HG03571 (cell line): Measurements from ENCODE around the gene DOCK1.

Source experiments
- ATAC-seq: cut with Tn5 transposase; IDR thresholded peaks from one replicate; pipeline ENCODE4 v1.9.1; 2021; ENCODE audit not compliant: unreplicated experiment

Gene DOCK1

DNA sequence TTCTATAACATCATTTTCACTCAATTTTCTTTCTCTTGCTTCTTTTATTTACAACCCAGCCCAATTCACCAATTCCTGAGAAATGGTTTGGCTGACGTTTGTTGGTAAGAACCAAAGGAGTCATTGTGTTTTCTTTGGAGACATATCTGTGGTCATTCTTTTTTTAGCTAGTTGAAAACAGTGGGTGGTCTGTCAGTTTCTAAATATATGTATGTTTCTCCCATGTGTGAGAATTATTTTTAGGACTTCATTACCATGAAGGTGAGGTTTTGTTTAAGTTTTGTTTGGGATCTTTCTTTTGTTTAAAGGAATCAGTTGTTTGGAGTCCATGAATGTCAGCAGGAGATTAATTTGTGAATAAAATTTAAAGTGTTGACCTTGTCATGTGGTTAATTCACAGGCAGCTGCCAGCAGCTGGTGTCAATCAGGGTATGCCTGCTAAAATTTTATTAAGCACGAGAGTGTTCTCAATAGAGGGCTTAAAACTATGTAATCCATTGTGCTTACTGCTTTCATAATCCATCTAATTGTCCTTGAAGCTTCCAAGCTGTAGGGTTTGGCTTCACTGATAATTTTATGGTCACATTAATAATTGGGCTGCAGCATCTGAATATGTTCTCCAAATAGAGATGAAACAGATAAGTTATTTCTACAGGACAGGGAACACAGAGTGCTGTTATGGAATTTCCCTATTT, 252.4 kb downstream of the DOCK1 start:
- ATAC-seq, result no peak

DNA sequence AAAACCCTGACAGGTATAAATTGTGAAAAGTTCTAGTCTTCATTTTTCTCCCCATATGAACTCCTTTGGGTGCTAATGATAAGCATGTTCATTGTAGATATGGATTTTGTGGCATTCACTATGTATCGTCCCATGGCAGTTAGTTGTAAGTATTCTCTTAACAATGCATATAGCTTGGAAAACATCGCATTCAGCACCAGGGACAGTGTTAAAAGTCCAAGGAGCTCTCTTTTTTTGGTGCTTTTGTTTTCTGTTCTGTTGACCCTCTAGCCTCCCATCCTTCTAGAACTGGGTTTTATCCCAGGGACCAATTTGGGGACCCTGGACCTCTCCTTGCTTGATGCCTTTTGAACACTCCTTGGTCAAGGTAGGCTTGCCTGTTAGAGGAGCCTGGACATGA, 253.4 kb downstream of the DOCK1 start:
- no peak for ATAC-seq

DNA sequence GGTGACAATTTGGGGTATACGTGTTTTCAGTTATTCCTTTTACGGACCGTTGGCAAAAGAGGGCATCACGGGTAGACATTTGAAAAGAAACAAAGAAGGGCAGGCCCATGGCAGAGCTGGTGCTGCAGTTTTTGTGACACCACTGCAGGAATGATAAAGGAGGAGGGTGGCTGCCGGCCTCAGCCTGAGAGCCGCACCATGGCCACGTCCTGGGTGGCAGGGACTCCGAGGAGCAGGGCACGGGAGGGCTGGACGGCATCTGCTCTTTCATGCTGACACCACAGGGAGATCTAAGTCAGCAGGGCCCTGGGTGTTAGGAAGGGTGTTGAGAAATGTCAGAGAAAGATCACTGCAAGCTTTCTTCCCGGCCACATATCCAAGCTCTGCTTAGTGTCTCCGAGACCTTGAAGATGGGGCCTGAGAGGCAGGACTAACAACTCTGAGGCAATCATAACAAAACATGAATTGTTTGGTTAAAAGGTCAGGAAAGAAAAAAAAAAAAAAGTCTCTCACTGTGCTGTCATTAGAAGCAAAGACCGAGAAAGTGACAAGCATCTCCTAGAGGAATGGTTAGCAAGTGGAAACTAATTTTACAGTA, 254.5 kb downstream of the DOCK1 start:
- ATAC-seq, result no peak

DNA sequence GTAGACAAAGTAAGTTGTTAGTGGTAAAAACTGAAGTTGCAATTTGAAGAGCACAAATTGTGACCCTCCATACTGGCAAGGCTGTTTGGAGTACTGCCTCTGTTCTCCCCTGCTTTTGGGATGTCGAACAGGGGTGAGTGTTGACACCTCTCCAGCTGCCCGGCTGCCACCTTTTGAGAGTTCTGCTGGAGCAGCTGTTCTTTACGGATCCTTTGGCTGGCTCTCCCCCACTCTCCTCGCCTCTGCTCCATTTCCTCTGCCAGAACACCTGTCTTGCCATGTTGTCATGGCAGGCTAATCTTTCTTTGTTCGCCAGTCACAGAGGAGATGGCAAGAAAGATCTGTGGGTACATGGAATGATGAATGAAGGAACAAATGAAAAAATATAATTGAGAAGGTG, 256.3 kb downstream of the DOCK1 start:
- no peak for ATAC-seq

DNA sequence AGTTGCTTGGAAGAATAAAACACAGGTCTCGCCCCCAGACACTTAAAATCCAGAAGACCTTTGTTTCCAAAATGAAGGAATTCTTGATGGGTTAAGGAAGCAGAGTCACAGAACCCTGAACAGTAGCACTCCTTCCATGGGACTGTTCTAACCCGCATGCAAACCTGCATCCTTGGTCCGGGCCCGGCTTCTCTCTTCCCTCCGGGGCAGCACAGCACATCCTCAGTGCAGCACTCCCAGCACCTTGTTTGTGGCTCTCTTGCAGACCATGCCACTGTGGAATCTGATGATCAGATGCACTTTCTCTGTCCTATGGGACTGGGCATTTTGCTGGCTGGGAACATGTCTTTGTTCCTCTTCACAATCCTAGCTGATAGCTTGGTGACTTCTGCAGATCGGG, 257.6 kb downstream of the DOCK1 start:
- ATAC-seq, result no peak

DNA sequence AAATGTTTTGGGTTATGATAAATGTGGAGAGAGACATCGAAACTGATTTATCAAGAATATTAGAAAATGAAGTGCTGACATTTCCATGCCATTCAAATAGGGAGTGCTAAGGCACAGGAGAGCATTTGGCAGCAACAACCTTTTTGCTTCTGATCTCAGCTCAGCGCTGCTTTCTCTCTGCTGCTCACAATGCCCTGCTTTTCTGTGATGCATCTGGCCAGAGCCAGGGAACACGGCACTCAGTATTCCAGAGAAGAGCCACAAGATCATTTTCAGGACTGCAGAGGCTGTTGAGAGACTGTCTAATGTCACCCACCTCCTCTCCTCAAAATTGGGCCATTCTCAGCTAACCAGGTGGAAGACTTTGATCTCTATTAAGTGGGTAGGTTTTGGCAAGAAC, 263.0 kb downstream of the DOCK1 start:
- ATAC-seq, result no peak

DNA sequence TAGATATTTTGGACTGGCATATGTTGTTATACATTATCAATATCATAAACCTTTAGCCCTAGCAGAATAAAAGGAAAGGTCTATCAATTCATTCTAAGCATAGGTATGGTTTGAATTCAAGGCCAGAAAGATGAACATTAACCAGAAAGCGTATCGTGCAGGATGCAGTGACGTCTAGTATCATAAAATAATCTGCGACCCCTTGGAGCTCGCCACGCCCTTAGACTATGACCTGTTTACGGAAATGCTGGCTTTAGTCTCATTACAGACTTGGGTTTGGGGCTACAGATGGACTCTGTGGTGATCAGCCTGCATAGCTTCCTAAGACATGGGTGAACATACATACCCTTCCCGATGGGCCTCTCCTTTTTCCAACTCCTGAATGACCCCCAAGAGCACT, 269.6 kb downstream of the DOCK1 start:
- no peak for ATAC-seq

DNA sequence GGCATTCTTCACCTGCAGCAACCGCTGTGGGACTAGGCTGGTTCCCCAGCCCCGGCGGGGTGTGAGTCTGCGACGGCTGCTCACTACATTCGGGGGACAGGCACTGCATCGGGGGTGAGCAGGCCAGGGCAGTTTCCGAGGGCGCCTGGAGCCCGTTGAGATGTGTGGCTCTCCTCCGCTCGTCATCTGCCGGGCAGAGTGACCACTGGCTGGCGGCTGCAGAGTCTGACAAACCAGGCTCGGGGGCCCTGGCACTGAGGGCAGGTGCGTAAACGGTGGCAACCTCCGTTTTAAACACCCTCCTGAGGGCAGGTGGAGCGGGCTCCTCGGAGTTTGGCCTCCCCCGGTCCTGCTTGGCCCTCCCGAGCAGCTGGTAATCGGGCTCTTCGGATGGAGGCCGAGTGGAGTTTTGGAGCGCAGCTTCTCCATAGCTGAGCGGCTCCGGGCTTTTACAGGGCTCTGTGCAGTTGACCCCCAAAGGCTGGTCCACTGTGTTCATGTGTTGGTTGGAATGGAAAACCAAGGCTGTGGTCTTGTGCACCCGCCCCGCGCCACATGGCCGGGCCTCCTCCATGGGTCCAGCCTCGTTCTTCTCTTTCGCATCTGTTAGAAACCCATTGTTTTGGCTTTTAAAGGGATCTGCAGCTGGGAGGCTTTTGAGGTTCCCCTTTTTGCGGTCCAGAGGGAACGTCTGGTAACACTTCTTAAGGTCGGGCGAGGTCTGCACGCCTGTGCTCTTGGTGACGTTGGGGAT, 270.3 kb downstream of the DOCK1 start:
- no peak for ATAC-seq

DNA sequence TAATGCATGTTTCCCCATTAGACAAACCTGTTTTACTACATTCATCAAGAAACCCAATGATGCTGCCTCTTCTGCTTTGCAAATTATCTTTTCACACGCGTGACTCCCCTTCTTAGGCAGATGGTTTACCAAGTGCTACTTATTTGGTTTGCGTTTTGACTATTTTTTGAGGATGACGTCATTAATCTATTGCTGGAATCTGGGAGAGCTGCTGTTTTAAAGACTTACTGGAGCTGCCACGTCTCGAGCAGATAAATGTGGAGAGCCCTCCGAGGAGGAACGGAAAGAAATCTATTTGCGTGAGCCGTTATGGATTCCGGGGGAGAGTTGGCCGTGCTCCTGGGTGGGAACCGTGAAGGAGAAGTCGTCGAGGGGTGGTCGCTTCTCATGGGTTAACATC, 271.4 kb downstream of the DOCK1 start:
- no peak for ATAC-seq

DNA sequence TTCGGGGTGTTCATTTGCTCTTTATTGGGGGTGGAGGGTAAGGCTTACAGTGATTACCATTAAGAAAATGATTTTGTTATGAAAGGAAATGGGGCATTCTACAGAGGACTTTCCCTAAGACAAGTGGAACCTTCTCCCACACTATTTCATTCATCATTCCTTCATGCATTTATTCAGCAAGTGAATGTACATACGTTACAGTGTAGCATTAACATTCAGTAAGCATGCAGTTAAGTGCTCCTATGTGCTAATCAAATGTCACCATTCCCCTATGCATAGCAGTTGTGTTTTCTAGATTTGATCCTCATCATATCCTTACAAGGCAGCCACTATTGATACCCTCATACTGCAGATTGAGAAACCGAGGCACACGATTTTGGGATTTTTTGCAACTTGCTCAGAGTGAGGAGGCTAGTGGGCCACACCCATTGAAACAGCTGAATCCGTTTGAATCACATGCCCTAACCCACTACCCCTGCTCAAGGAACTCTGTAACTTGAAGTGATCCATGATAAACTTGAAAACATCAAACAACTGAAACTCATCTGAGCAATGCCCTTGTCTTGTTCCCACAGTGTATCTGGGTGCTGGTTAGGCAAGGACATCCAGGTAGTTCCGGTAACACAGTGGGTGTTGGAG, 274.5 kb downstream of the DOCK1 start:
- ATAC-seq, result no peak

DNA sequence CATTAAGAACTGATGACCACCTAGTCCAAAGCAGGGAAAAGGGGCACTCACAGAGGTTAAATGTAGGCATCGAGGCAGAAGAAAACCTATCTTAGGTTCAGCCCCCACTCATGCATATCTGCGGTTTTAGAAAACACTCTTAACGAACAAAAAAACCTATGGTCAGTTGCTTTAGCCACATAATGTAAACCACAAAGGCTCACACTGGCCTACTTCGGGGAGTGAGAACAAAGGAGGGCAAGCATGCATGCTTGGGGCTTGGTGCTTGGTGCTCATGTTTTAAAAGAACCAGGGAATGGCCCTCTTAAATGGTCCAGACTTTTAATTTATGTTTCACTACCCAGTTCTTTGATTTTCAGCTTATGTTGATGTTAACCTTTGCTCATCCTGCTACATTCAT, 276.9 kb downstream of the DOCK1 start:
- ATAC-seq, result no peak

DNA sequence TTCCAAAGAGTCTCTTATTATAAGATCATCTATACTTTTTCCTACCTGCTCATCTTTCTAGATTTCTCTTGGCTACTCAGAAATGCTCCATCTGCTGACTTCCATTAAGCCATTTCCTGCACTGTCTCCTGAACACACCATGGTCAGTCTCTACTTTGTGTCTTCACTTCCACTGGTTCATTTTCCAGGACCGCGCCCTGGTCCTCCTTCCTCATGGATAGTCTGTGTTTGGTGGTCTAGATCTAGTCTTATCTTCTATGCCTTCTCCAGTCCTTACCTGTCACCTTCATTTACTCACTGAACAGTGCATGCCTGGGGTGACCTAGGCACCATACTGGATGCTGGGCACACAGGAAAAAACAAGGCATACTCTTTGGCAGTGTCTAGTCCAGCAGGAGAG, 279.4 kb downstream of the DOCK1 start:
- ATAC-seq, result no peak

DNA sequence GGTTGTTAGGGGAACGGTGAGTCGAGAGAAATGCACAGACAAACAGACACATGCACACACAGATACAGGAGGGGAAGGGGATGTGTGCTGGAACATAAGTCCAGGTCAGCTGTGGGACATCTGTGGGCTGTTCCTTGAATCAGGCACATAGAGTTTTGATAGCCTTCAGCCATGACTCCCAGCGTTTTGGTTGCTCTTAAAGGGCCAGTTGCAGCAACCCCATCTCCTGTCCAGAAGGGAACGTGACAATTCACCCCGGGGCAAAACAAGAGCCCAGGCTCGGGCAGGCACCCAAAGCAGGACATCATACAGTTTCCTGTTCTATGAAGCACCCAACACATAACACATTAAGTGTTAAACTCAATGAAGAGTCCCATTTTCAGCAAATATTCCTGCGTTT, 281.6 kb downstream of the DOCK1 start:
- ATAC-seq, result no peak

DNA sequence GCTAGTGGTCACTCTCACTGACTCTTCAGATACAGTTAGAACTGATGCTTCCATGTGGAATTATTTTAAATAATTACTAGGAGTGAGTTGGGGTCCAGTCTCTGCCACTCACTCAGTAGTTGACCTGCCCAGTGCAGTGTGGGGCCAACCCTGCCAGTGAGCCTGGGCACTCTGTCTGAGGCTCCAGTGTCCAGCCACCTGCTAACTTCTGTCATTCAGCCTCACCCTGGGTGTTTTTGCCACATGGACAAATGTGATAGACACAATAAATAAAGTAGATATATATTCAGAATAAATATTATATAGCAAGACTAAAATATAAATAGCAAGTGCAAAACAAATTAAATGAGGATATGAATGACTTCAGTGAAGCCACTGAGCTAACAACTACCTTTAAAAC, 284.0 kb downstream of the DOCK1 start:
- ATAC-seq, result no peak

DNA sequence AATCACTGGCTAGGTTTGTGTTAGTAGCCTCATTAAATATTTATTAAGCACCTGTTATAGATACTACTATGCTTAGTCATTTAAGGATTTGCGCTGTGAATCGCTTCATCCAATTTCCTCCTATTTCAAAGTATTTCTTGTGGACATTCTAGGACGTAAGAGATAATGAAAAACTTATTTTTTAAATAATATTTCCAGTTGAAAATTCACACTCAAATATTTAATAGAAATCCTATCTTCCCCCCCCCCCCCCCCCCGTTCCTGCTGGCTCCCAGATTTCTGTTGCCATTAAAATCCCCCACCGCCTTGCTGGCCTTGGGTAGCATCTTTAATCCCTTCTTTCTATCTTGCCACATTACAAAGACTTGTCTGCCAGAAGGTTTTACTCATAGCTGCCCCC, 285.2 kb downstream of the DOCK1 start:
- no peak for ATAC-seq

DNA sequence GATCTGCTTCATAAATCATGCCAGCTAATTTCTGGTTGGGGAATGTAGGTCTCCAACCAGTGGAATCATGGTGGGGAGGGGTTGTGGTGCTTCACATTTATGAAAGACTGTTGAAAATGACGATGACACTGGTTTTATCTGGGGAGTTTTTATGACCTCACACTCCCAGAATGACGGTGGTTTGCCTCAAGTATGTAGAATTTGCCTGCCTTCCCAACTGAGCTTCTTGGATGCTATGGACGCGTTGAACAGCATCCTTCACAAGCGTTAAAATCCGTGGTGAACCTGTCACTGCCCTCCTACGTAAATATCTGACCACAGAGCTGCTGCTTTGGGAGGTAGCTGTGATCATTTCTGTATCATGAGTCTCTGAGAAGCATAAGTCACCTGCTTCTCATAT, 287.9 kb downstream of the DOCK1 start:
- ATAC-seq, result no peak

DNA sequence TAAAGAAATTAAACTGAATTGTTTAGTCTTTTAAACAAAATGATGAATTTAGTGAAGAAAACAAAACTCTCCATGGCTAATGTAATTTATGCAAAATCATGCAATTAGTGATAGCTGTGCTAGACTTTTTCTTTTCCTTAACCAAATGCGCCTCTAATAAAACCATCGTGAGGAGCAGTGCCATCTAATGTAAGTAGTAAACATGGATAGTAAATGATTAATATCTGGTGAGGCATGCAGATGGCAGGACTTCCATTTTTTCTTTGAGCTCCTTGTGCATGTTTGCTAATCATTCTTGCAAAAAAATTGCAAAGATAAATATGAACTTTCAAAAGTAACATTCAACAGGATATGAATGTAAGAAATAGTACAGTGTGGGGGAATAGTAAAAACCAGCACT, 288.9 kb downstream of the DOCK1 start:
- ATAC-seq, result no peak

DNA sequence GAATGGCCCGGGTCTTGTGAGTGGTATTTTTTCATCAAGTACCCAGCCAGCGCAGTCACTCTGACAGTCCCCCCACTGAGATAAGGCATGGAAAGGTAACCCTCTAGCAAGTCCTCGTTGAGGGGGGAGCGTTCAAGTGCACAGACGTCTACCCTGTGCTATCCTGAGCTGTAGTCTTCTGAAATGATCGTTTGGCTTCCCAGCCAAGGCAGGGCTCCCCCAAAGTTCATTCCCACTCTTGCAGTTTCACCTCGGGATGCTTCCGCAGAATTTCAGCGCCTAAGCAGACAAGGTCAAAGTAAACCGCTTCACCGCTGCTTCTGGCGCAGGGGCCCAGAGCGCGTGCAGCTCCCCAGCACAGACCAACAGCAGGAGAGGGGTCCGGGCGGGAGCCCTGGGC, 289.4 kb downstream of the DOCK1 start:
- ATAC-seq, result no peak

DNA sequence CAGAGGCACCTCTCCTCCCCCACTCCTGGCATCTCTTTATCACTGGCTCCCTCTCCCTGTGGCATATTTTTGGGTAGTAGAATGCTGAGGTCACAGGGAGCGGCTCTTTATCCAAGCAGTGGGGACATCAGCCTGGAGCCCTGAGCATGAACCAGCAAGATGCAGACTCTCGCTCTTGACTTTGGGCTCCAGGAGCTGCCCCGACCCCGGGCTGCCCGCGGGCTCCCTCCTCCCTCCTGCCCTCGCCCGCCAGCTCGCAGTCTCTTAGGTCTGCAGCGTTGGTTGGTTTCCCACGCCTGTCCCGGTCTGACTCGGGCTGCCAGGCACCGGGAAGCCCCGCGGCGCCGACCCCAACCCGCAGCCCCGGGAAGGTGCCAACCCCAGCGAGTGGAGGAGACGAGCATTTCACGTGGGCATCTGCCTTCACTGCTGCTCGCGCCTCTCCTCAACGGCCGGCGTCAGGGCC, 289.8 kb downstream of the DOCK1 start:
- ATAC-seq, result no peak

DNA sequence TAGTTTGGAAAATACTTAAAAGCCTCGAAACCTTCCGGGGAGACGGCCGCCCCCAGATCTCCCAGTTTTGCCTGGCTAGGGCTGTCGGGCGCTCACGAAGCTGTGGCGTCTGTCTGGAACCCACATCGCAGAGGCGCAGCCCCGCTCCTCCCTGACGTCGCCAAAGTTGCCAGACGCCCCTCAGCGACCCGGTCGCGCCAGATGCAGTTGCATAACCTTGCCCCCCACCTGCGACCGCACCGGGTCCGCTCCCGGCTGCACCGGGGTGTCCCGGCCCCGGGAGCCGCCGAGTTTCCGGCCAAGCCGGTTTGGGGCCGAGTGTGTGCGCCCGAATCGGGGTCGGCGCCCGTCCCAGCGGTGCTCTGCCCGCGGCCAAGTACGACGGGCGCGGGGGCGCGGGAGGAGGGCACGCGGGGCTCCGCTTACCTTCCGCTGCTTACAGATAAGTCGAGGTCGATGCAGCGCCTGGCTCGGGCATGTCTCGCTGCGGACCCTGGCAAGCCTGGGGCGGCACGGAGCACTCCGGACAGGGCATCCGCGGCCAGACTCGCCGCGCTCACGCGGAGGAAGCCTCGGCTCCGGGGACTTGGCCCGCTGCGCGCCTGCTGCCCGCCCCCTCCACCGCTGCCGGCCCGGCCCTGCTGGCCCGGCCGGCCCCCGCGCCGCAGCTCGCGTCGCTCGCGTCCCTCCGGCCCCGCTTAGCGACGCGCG, 290.5 kb downstream of the DOCK1 start:
- ATAC-seq, result no peak
